ENCODE results near the gene ATXN1. TPM values are rescaled to one million over a fixed set of nuclear protein-coding genes. Genes with fewer than 3 reads are reported as not detected.
A peak's percentile ranks its signal among the peaks of the same experiment; 100 is the strongest.

The ATXN1 gene
- total RNA-seq, 1 donor from 2014 or later: 69.1 TPM

- H3K4me1 Mint-ChIP-seq (ENCODE audit: low read depth): peaks cover 45% of the 10 kb centered on the region
- H3K27me3 Mint-ChIP-seq (ENCODE audit: low read depth): no peaks in the 10 kb centered on the region
- H3K27ac Mint-ChIP-seq: peak overlapping the region; percentile 72
- DNase-seq (ENCODE audit: low spot score): no peak
- peaks cover 21% of the 10 kb centered on the region for H3K36me3 Mint-ChIP-seq (ENCODE audit: low read depth)
- no peak overlapping the region for H3K4me3 Mint-ChIP-seq (ENCODE audit: low read depth)
- no peaks in the 10 kb centered on the region for H3K9me3 Mint-ChIP-seq
- intact Hi-C loops (cut with micrococcal nuclease): no loop called here
Observed at GRCh38 chr6:16539086-16539931, 222.0 kb downstream of the ATXN1 start.

DNA sequence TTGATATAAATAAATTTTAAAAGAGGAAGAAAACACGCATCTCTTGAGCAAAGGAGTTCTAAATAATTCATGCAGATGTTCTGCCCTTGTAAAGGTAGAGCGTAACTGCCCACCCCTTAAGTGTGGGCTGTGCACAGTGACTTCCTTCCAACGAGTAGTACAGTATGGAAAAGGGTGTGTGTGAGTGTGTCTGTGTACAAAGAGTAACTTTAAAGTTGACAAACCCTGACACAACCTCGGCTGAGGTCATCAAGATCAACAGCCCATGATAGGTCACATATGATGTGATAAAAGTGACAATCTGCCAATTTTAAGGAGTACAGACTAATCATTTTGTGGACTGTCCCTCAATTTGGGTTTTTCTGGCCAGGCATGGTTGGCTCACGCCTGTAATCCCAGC, 225.7 kb downstream of the ATXN1 start:
- Mint-ChIP-seq H3K27me3 (ENCODE audit: low read depth) (no peaks in the 10 kb centered on the region), H3K36me3 (ENCODE audit: low read depth) (peaks cover 39% of the 10 kb centered on the region), H3K4me3 (ENCODE audit: low read depth) (no peak overlapping the region), H3K4me1 (ENCODE audit: low read depth) (peaks cover 51% of the 10 kb centered on the region), H3K27ac (no peak overlapping the region), H3K9me3 (peaks cover 3% of the 10 kb centered on the region)
- intact Hi-C loops (cut with micrococcal nuclease): no loop called here
- DNase-seq (ENCODE audit: low spot score): no peak

GRCh38 chr6:16533721-16534136, 227.5 kb downstream of the ATXN1 start:
- Mint-ChIP-seq H3K9me3 (peaks cover 3% of the 10 kb centered on the region), H3K4me1 (ENCODE audit: low read depth) (peaks cover 36% of the 10 kb centered on the region), H3K4me3 (ENCODE audit: low read depth) (no peak overlapping the region), H3K27me3 (ENCODE audit: low read depth) (no peaks in the 10 kb centered on the region), H3K36me3 (ENCODE audit: low read depth) (peaks cover 27% of the 10 kb centered on the region), H3K27ac (peak overlapping the region; percentile 52)
- intact Hi-C loops (cut with micrococcal nuclease): loop anchor here (1.0 to 5.0 kb wide), 5 partner anchors 53 to 229 kb away; no protein-coding TSS in a partner anchor
- no peak for DNase-seq (ENCODE audit: low spot score)

DNA sequence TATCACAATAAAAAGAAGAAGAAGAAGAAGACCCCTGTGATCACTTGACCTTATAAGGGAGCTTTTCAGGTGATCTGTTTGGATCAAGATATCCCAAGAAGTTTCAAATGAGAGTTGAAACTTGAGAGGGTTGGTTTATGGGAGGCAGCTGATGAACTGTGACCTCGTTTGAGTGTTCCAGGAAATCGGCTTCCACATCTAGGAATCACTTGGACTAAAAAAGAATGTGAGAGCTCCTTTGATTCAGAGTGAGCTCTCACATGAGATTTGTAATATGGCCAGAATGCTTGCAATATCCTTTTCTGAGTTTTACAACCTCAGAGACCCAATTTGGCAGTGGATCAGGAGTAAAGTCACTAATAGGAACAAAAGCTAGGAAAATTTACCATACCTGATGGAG, 228.1 kb downstream of the ATXN1 start:
- Mint-ChIP-seq H3K36me3 (ENCODE audit: low read depth) (peaks cover 27% of the 10 kb centered on the region), H3K9me3 (peaks cover 3% of the 10 kb centered on the region), H3K4me1 (ENCODE audit: low read depth) (peaks cover 36% of the 10 kb centered on the region), H3K27ac (peak overlapping the region; percentile 73), H3K4me3 (ENCODE audit: low read depth) (no peak overlapping the region), H3K27me3 (ENCODE audit: low read depth) (no peaks in the 10 kb centered on the region)
- no peak for DNase-seq (ENCODE audit: low spot score)
- intact Hi-C loops (cut with micrococcal nuclease): loop anchor here (1.0 to 5.0 kb wide), 5 partner anchors 52 to 230 kb away; no protein-coding TSS in a partner anchor

GRCh38 chr6:16527691-16528090, 233.6 kb downstream of the ATXN1 start:
- no peak overlapping the region for H3K27ac Mint-ChIP-seq

GRCh38 chr6:16524380-16524707, 236.9 kb downstream of the ATXN1 start:
- Mint-ChIP-seq H3K36me3 (ENCODE audit: low read depth) (peaks cover 40% of the 10 kb centered on the region), H3K4me3 (ENCODE audit: low read depth) (no peak overlapping the region), H3K9me3 (no peaks in the 10 kb centered on the region), H3K27me3 (ENCODE audit: low read depth) (no peaks in the 10 kb centered on the region), H3K4me1 (ENCODE audit: low read depth) (peaks cover 22% of the 10 kb centered on the region), H3K27ac (no peak overlapping the region)
- intact Hi-C loops (cut with micrococcal nuclease): no loop called here
- DNase-seq (ENCODE audit: low spot score): no peak

More at GRCh38 chr6:16527691-16528090, 233.6 kb downstream of the ATXN1 start:
- no peaks in the 10 kb centered on the region for H3K9me3 Mint-ChIP-seq
- peaks cover 28% of the 10 kb centered on the region for H3K36me3 Mint-ChIP-seq (ENCODE audit: low read depth)
- intact Hi-C loops (cut with micrococcal nuclease): no loop called here
- peaks cover 21% of the 10 kb centered on the region for H3K4me1 Mint-ChIP-seq (ENCODE audit: low read depth)
- no peak for DNase-seq (ENCODE audit: low spot score)
- H3K27me3 Mint-ChIP-seq (ENCODE audit: low read depth): no peaks in the 10 kb centered on the region
- H3K4me3 Mint-ChIP-seq (ENCODE audit: low read depth): no peak overlapping the region

DNA sequence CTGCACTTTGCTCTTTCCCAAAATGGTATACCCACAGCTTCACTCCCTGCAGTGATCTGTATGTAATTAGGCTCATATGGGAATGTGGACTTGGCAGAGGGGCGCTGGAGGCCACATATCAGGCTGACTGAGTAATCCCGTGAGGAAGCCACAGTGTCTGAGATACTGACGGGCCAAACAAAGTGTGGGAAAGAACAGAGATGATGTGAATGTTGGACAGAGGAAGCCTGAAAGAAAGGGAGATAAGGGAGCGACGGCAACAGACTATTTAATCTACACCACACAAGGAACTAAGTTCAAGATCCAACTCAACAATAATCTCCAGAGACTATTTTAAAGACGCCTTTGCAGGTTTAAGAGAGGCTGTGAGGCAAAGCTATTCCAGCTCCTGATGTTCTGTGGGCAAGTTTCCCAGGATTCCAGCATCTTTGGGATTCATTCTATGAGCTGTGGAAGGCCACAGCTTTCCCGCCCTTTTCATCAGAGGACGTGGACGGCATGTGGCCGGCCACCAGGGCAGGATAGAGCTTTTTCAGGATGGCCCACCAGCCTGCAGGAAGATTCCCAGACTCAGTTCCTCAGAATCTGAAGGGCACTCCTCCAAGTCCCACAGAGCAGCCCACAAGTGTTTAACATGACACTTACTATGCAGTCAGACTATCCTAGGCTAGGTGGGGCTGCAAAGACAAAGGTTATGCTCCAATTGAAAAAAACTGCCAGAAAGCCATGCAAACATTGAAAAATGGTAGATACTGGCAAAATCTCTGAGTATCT, 237.5 kb downstream of the ATXN1 start:
- Mint-ChIP-seq H3K4me1 (ENCODE audit: low read depth) (peaks cover 27% of the 10 kb centered on the region), H3K4me3 (ENCODE audit: low read depth) (no peak overlapping the region), H3K27ac (no peak overlapping the region), H3K27me3 (ENCODE audit: low read depth) (no peaks in the 10 kb centered on the region), H3K9me3 (no peaks in the 10 kb centered on the region), H3K36me3 (ENCODE audit: low read depth) (peaks cover 43% of the 10 kb centered on the region)
- DNase-seq (ENCODE audit: low spot score): no peak
- intact Hi-C loops (cut with micrococcal nuclease): no loop called here

DNA sequence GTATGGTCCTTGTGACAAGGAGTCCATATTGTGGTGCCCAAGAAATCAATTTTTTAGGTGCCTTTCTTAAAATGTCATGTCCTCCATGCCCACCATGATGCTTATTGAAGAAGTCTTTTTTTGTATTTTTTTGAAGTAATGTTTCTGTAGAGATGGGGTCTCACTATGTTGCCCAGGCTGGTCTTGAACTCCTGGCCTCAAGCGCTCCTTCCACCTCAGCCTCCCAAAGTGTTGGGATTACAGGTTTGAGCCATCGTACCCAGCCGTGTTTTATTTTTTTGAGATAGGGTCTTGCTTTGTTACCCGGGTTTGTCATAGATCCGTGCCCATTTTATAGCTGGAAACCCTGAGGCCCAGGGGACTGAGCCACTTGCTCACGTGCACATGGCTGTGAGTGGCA, 238.3 kb downstream of the ATXN1 start:
- no peak for DNase-seq (ENCODE audit: low spot score)
- no peaks in the 10 kb centered on the region for H3K27me3 Mint-ChIP-seq (ENCODE audit: low read depth)
- H3K4me3 Mint-ChIP-seq (ENCODE audit: low read depth): no peak overlapping the region
- intact Hi-C loops (cut with micrococcal nuclease): no loop called here
- H3K9me3 Mint-ChIP-seq: no peaks in the 10 kb centered on the region
- peaks cover 47% of the 10 kb centered on the region for H3K36me3 Mint-ChIP-seq (ENCODE audit: low read depth)
- peaks cover 34% of the 10 kb centered on the region for H3K4me1 Mint-ChIP-seq (ENCODE audit: low read depth)
- H3K27ac Mint-ChIP-seq: no peak overlapping the region

DNA sequence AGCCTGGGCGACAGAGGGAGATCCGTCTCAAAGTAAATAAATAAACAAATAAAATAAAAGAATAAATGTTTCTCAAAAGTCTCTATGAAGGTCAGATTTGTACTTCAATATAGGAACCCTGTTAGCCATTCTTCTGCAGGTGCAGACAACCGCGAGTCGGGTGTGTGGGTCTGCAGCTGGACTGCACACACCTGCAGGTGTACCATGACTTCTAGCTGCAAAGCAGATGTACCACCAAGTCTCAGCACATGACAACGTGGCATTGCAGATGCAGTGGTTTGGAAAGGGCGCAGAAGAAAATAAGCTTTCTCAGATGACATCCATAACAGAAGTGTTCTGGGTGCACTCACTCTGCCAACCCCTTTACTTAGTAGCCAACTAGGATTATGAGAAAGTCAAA, 239.7 kb downstream of the ATXN1 start:
- no peak overlapping the region for H3K4me3 Mint-ChIP-seq (ENCODE audit: low read depth)
- peaks cover 45% of the 10 kb centered on the region for H3K4me1 Mint-ChIP-seq (ENCODE audit: low read depth)
- H3K36me3 Mint-ChIP-seq (ENCODE audit: low read depth): peaks cover 53% of the 10 kb centered on the region
- H3K27me3 Mint-ChIP-seq (ENCODE audit: low read depth): no peaks in the 10 kb centered on the region
- H3K9me3 Mint-ChIP-seq: no peaks in the 10 kb centered on the region
- H3K27ac Mint-ChIP-seq: no peak overlapping the region
- intact Hi-C loops (cut with micrococcal nuclease): no loop called here
- DNase-seq (ENCODE audit: low spot score): no peak

DNA sequence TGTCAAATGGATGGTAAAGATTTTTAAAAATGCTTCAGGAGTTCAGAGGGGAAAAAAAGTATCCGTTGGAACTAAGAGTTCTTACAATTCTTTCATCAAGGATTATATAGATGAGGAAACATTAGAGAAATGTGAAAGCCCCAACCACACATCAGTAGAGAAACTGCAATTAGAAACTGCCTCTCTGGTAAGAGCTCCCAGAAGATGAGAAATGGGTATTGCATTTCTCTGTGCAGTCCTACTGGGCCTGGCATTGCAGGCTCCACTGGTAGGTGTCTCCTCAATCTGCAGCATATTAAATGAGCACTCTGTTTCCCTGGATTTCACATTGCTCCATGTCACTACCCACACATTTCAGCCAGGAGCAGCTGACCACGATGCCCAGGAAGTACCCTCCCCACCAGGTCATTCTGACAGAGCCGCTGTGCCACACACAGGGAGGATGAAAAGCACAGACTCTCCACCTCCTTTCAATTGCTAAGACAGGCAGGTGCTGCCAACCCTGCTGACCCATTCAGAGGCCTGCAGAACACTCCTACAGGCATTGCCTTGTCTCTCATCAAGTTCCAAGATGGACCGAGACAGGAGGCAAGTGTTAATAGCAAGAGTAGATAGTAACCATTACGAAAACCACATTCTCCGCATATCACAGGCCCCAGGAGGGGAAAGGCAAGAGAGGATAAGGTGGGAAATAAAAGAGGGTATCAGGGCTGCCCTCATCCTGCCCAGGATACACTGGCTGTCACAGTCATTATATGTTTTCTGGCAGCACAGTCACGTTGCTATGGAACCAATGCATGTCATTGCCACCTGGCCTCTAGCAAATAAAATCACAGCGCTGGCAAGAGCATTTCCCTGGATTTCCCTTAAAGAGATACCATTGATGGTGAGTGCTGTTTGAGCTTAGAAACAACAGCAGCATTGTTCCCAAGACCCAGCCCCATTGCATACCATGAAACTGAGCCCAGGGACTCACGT, 241.7 kb downstream of the ATXN1 start:
- Mint-ChIP-seq H3K27me3 (ENCODE audit: low read depth) (no peaks in the 10 kb centered on the region), H3K27ac (peak overlapping the region; percentile 28), H3K36me3 (ENCODE audit: low read depth) (peaks cover 54% of the 10 kb centered on the region), H3K4me1 (ENCODE audit: low read depth) (peaks cover 42% of the 10 kb centered on the region), H3K4me3 (ENCODE audit: low read depth) (no peak overlapping the region), H3K9me3 (no peaks in the 10 kb centered on the region)
- intact Hi-C loops (cut with micrococcal nuclease): loop anchor here (10.0 kb wide), 2 partner anchors 435 to 565 kb away; no protein-coding TSS in a partner anchor
- no peak for DNase-seq (ENCODE audit: low spot score)

DNA sequence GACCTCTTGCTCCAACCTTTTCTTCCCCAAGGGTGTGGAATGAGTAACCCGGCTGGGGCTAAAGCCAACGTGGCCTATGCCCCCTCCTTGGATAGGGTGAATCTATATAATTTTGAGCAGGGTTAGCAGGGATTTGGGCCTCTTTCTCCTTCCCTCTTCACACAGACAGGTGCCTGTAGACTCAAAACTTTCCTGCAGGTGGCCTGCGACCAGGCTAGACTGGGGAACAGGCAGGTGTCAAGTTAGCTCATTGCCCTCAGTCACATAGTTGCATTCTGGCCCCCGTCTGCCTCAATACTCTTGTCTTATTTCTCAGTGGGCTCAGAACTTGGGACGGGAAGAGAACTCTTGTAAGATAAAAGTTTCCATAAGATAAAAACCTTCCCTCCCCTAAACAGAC, 243.0 kb downstream of the ATXN1 start:
- Mint-ChIP-seq H3K9me3 (no peaks in the 10 kb centered on the region), H3K4me3 (ENCODE audit: low read depth) (no peak overlapping the region), H3K36me3 (ENCODE audit: low read depth) (peaks cover 55% of the 10 kb centered on the region), H3K27me3 (ENCODE audit: low read depth) (no peaks in the 10 kb centered on the region), H3K27ac (no peak overlapping the region), H3K4me1 (ENCODE audit: low read depth) (peaks cover 50% of the 10 kb centered on the region)
- intact Hi-C loops (cut with micrococcal nuclease): loop anchor here (10.0 kb wide), 2 partner anchors 437 to 567 kb away; no protein-coding TSS in a partner anchor
- DNase-seq (ENCODE audit: low spot score): no peak

- peak; percentile 26 for DNase-seq (ENCODE audit: low spot score)
- peak overlapping the region; percentile 49 for H3K4me3 Mint-ChIP-seq (ENCODE audit: low read depth)
- no peaks in the 10 kb centered on the region for H3K27me3 Mint-ChIP-seq (ENCODE audit: low read depth)
- intact Hi-C loops (cut with micrococcal nuclease): loop anchor here (5.0 to 10.0 kb wide), 6 partner anchors 42 to 571 kb away; no protein-coding TSS in a partner anchor
- no peaks in the 10 kb centered on the region for H3K9me3 Mint-ChIP-seq
- peaks cover 57% of the 10 kb centered on the region for H3K36me3 Mint-ChIP-seq (ENCODE audit: low read depth)
- H3K4me1 Mint-ChIP-seq (ENCODE audit: low read depth): peaks cover 76% of the 10 kb centered on the region
- peak overlapping the region; percentile 75 for H3K27ac Mint-ChIP-seq
Observed at GRCh38 chr6:16514249-16514648, 247.0 kb downstream of the ATXN1 start.

Data from activated T-helper 2 cell treated with anti-CD3 and anti-CD28 coated beads, Interferon-gamma antibody, Interleukin-2, Interleukin-4, amounts not matched to agents 10 μg/mL and 5 μg/mL and 100 μg/mL, durations not matched to agents 14 hours and 24 hours and 36 hours (primary cell).